GM06990 (cell line): ENCODE measurements around the gene ME2.
"Not testable (repeated sequence)": the region's sequence is repeated elsewhere in the genome, so short reads cannot be mapped to it uniquely, and the experiment has no call there.

ENCODE experiments used
- DNase-seq: peaks from one replicate; pipeline ENCODE4 v3.0.0-alpha.2; 2011; ENCODE audit not compliant: insufficient read length; ENCODE audit errors: extremely low read depth
- H3K27me3 ChIP-seq: replicated peaks from 2 replicates; pipeline ENCODE4 v1.6.0; 2011; ENCODE audit warnings: low read length; ENCODE audit not compliant: control insufficient read depth, insufficient read depth
- H3K36me3 ChIP-seq: 2 replicates; pipeline ENCODE4 v1.5.1; 2011; ENCODE audit warnings: low read length; ENCODE audit not compliant: control insufficient read depth, insufficient read depth
- H3K4me3 ChIP-seq: replicated peaks from 2 replicates; pipeline ENCODE4 v1.5.1; 2011; ENCODE audit warnings: low read depth, mild to moderate bottlenecking, control low read depth, low read length
- CTCF ChIP-seq: IDR thresholded peaks from 2 replicates; pipeline ENCODE4 v1.5.1; 2011; ENCODE audit warnings: low read length, control low read depth, mild to moderate bottlenecking, inconsistent platforms; ENCODE audit not compliant: insufficient read depth, poor library complexity, severe bottlenecking

Gene ME2

GRCh38 chr18:50944245-50944932, 65.5 kb downstream of the ME2 start:
- no peak overlapping the region for H3K4me3 ChIP-seq
- no peaks in the 10 kb centered on the region for H3K27me3 ChIP-seq
- DNase-seq, result no peak
- H3K36me3 ChIP-seq, result peaks cover 8% of the 10 kb centered on the region
- no peak for TF ChIP-seq CTCF

- H3K4me3 ChIP-seq, DNase-seq, H3K27me3 ChIP-seq, H3K36me3 ChIP-seq: not testable (repeated sequence)
Measured at GRCh38 chr18:50945918-50946317, 67.0 kb downstream of the ME2 start.

- Histone ChIP-seq H3K36me3 (peaks cover 5% of the 10 kb centered on the region), H3K4me3 (no peak overlapping the region), H3K27me3 (no peaks in the 10 kb centered on the region)
- DNase-seq, result no peak
- no peak for TF ChIP-seq CTCF
Measured at GRCh38 chr18:50947899-50948298, 69.0 kb downstream of the ME2 start.

GRCh38 chr18:50949185-50949584, 70.3 kb downstream of the ME2 start:
- TF ChIP-seq CTCF, result no peak
- H3K4me3 ChIP-seq, result no peak overlapping the region
- H3K36me3 ChIP-seq, result peaks cover 5% of the 10 kb centered on the region
- DNase-seq, result no peak
- H3K27me3 ChIP-seq, result no peaks in the 10 kb centered on the region

GRCh38 chr18:50950626-50951025, 71.7 kb downstream of the ME2 start:
- no peak for TF ChIP-seq CTCF
- Histone ChIP-seq H3K36me3 (no peaks in the 10 kb centered on the region), H3K27me3 (no peaks in the 10 kb centered on the region), H3K4me3 (no peak overlapping the region)
- no peak for DNase-seq

GRCh38 chr18:50953822-50954221, 74.9 kb downstream of the ME2 start:
- Histone ChIP-seq H3K27me3 (no peaks in the 10 kb centered on the region), H3K36me3 (no peaks in the 10 kb centered on the region), H3K4me3 (no peak overlapping the region)
- no peak for DNase-seq
- TF ChIP-seq CTCF, result no peak
